Neural crest cell (in vitro differentiated cells): ENCODE results near the gene TMPRSS2. TPM values are rescaled to one million over a fixed set of nuclear protein-coding genes. Genes with fewer than 3 reads are reported as not detected.

Experiments used
- DNase-seq: peaks from one replicate; pipeline ENCODE4 v3.0.0; 2021; ENCODE audit warnings: low read depth, mixed read lengths, low spot score
- H3K27ac Mint-ChIP-seq: one replicate; pipeline ENCODE4 v1.8.0; 2021; ENCODE audit warnings: mild to moderate bottlenecking, mixed read lengths; ENCODE audit not compliant: unreplicated experiment
- H3K27me3 Mint-ChIP-seq: 2 replicates; pipeline ENCODE4 v1.8.0; 2021; ENCODE audit warnings: low read depth, mild to moderate bottlenecking, mixed read lengths
- H3K36me3 Mint-ChIP-seq: 2 replicates; pipeline ENCODE4 v1.8.0; 2021; ENCODE audit warnings: low read depth, mild to moderate bottlenecking, mixed read lengths
- H3K4me1 Mint-ChIP-seq: 2 replicates; pipeline ENCODE4 v1.8.0; 2021; ENCODE audit warnings: mixed read lengths
- H3K4me3 Mint-ChIP-seq: one replicate; pipeline ENCODE4 v1.8.0; 2021; ENCODE audit warnings: mild to moderate bottlenecking, mixed read lengths
- H3K9me3 Mint-ChIP-seq: 2 replicates; pipeline ENCODE4 v1.8.0; 2021; ENCODE audit warnings: mixed read lengths
- CTCF ChIP-seq: fragments of 200-600 bp; sonication (generic); conservative IDR thresholded peaks from 2 replicates; pipeline ENCODE4 v1.5.0; 2021; ENCODE audit warnings: antibody characterized with exemption, mild to moderate bottlenecking
- total RNA-seq: library from RNA; stranded (reverse); gene quantifications from 2 replicates; pipeline ENCODE4 v1.2.1, GENCODE V29; 2021

TMPRSS2 gene
- total RNA-seq, 1 donor from 2014 or later: not detected

GRCh38 chr21:41439248-41439647, 68.7 kb downstream of the TMPRSS2 start:
- peaks cover 15% of the 10 kb centered on the region for H3K9me3 Mint-ChIP-seq
- peaks cover 16% of the 10 kb centered on the region for H3K36me3 Mint-ChIP-seq
- no peak for TF ChIP-seq CTCF
- H3K27ac Mint-ChIP-seq: no peak overlapping the region
- DNase-seq: no peak
- H3K4me1 Mint-ChIP-seq: no peaks in the 10 kb centered on the region
- H3K4me3 Mint-ChIP-seq: no peak overlapping the region
- no peaks in the 10 kb centered on the region for H3K27me3 Mint-ChIP-seq

GRCh38 chr21:41438425-41439113, 69.4 kb downstream of the TMPRSS2 start:
- H3K4me3 Mint-ChIP-seq: no peak overlapping the region
- peaks cover 15% of the 10 kb centered on the region for H3K9me3 Mint-ChIP-seq
- H3K36me3 Mint-ChIP-seq: peaks cover 16% of the 10 kb centered on the region
- no peak for DNase-seq
- TF ChIP-seq CTCF: no peak
- no peaks in the 10 kb centered on the region for H3K27me3 Mint-ChIP-seq
- no peak overlapping the region for H3K27ac Mint-ChIP-seq
- H3K4me1 Mint-ChIP-seq: no peaks in the 10 kb centered on the region

GRCh38 chr21:41437729-41438128, 70.2 kb downstream of the TMPRSS2 start:
- TF ChIP-seq CTCF: no peak
- no peak overlapping the region for H3K4me3 Mint-ChIP-seq
- no peaks in the 10 kb centered on the region for H3K4me1 Mint-ChIP-seq
- H3K27ac Mint-ChIP-seq: no peak overlapping the region
- peaks cover 15% of the 10 kb centered on the region for H3K9me3 Mint-ChIP-seq
- H3K27me3 Mint-ChIP-seq: no peaks in the 10 kb centered on the region
- peaks cover 19% of the 10 kb centered on the region for H3K36me3 Mint-ChIP-seq
- DNase-seq: no peak

- Mint-ChIP-seq H3K36me3 (peaks cover 19% of the 10 kb centered on the region), H3K4me3 (no peak overlapping the region), H3K27me3 (no peaks in the 10 kb centered on the region), H3K9me3 (peaks cover 15% of the 10 kb centered on the region), H3K4me1 (no peaks in the 10 kb centered on the region), H3K27ac (no peak overlapping the region)
- no peak for DNase-seq
- TF ChIP-seq CTCF: no peak
These were observed 72.3 kb downstream of the TMPRSS2 start for GRCh38 chr21:41435706-41436105.

GRCh38 chr21:41433566-41433965, 74.4 kb downstream of the TMPRSS2 start:
- Mint-ChIP-seq H3K27me3 (peaks cover 4% of the 10 kb centered on the region), H3K36me3 (peaks cover 19% of the 10 kb centered on the region), H3K4me1 (no peaks in the 10 kb centered on the region), H3K4me3 (no peak overlapping the region), H3K9me3 (peaks cover 15% of the 10 kb centered on the region), H3K27ac (no peak overlapping the region)
- TF ChIP-seq CTCF: no peak
- DNase-seq: no peak
